HEK293 (cell line): Measurements from ENCODE around the gene SPATA2.

Experiments used
- CTCF ChIA-PET: fragments of 350-600 bp; formaldehyde crosslinking; extraction: SDS; loops from one replicate; lab custom pipeline; 2021; ENCODE audit warnings: antibody characterized with exemption; lab: Yijun Ruan, JAX
- POLR2A ChIA-PET: fragments of 300-600 bp; formaldehyde crosslinking; extraction: SDS; loops from one replicate; lab custom pipeline; 2020; ENCODE audit warnings: antibody characterized with exemption, inconsistent platforms; lab: Yijun Ruan, JAX
- H3K27ac ChIP-seq: fragments of 200-500 bp; sonication (Bioruptor generic); 2 replicates; pipeline ENCODE4 v1.5.1; 2014; ENCODE audit warnings: low read depth, low read length, control low read depth, inconsistent platforms; ENCODE audit errors: extremely low read depth
- H3K36me3 ChIP-seq, 2 experiments: fragments of 200-500 bp in 1 of 2; sonication (Bioruptor generic) in 1 of 2; 1 replicate in 1 of 2; 2 replicates in 1 of 2; pipeline ENCODE4 v1.5.1; 2014 to 2017; ENCODE audit warnings: inconsistent platforms in 2 of 2, low read length in 2 of 2; ENCODE audit not compliant: control insufficient read depth in 2 of 2, insufficient read depth in 1 of 2
- H3K4me1 ChIP-seq: fragments of 200-500 bp; sonication (Bioruptor generic); 2 replicates; pipeline ENCODE4 v1.5.1; 2014; ENCODE audit warnings: mild to moderate bottlenecking, low read length, inconsistent platforms; ENCODE audit not compliant: control insufficient read depth, insufficient read depth
- H3K4me3 ChIP-seq: 2 replicates; pipeline ENCODE4 v1.5.1; 2011; ENCODE audit warnings: low read depth, mild to moderate bottlenecking, control low read depth, low read length, moderate library complexity
- H3K9me3 ChIP-seq: fragments of 200-500 bp; sonication (Bioruptor generic); 2 replicates; pipeline ENCODE4 v1.5.1; 2014; ENCODE audit warnings: low read depth, low read length, inconsistent platforms; ENCODE audit not compliant: control insufficient read depth, insufficient read depth
- KLF16 ChIP-seq: fragments of 450-650 bp; formaldehyde crosslinking; IDR thresholded peaks from 2 replicates; pipeline ENCODE4 v1.5.1; 2017; ENCODE audit warnings: missing biosample characterization, missing genetic modification characterization
- REST ChIP-seq: fragments of 450-650 bp; formaldehyde crosslinking; IDR thresholded peaks from 2 replicates; pipeline ENCODE4 v1.5.1; 2016; ENCODE audit warnings: missing biosample characterization, missing genetic modification characterization
- TCF7L2 ChIP-seq: IDR thresholded peaks from 2 replicates; pipeline ENCODE4 v1.6.1; 2011; ENCODE audit warnings: low read depth, mild to moderate bottlenecking, inconsistent platforms, low read length, moderate library complexity, borderline replicate concordance
- ZFP41 ChIP-seq: fragments of 450-650 bp; formaldehyde crosslinking; IDR thresholded peaks from 2 replicates; pipeline ENCODE4 v1.5.1; 2016; ENCODE audit warnings: missing biosample characterization, missing genetic modification characterization, borderline replicate concordance
- ZIC2 ChIP-seq: fragments of 450-650 bp; formaldehyde crosslinking; IDR thresholded peaks from 2 replicates; pipeline ENCODE4 v1.5.1; 2016; ENCODE audit warnings: missing biosample characterization, missing genetic modification characterization
- ZNF121 ChIP-seq: fragments of 450-650 bp; formaldehyde crosslinking; IDR thresholded peaks from 2 replicates; pipeline ENCODE4 v1.5.1; 2016; ENCODE audit warnings: missing biosample characterization, missing genetic modification characterization
- ZNF146 ChIP-seq: fragments of 450-650 bp; formaldehyde crosslinking; IDR thresholded peaks from 2 replicates; pipeline ENCODE4 v1.5.1; 2016; ENCODE audit warnings: missing biosample characterization, missing genetic modification characterization
- ZNF157 ChIP-seq: fragments of 450-650 bp; formaldehyde crosslinking; IDR thresholded peaks from 2 replicates; pipeline ENCODE4 v1.5.1; 2016; ENCODE audit warnings: missing biosample characterization, missing genetic modification characterization
- ZNF16 ChIP-seq: fragments of 450-650 bp; formaldehyde crosslinking; IDR thresholded peaks from 2 replicates; pipeline ENCODE4 v1.5.1; 2016; ENCODE audit warnings: low read depth, missing biosample characterization, missing genetic modification characterization
- ZNF23 ChIP-seq: fragments of 450-650 bp; formaldehyde crosslinking; IDR thresholded peaks from 2 replicates; pipeline ENCODE4 v1.5.1; 2016; ENCODE audit warnings: missing biosample characterization, missing genetic modification characterization, borderline replicate concordance
- ZNF324 ChIP-seq: fragments of 450-650 bp; formaldehyde crosslinking; IDR thresholded peaks from 2 replicates; pipeline ENCODE4 v1.5.1; 2016; ENCODE audit warnings: missing biosample characterization, missing genetic modification characterization
- ZNF335 ChIP-seq: fragments of 450-650 bp; formaldehyde crosslinking; conservative IDR thresholded peaks from 2 replicates; pipeline ENCODE4 v1.5.1; 2016; ENCODE audit warnings: missing biosample characterization, missing genetic modification characterization
- ZNF48 ChIP-seq: fragments of 450-650 bp; formaldehyde crosslinking; IDR thresholded peaks from 2 replicates; pipeline ENCODE4 v1.5.1; 2016; ENCODE audit warnings: missing biosample characterization, missing genetic modification characterization
- ZNF623 ChIP-seq: fragments of 450-650 bp; formaldehyde crosslinking; IDR thresholded peaks from 2 replicates; pipeline ENCODE4 v1.5.1; 2016; ENCODE audit warnings: missing biosample characterization, missing genetic modification characterization
- ZNF692 ChIP-seq: fragments of 450-650 bp; formaldehyde crosslinking; IDR thresholded peaks from 2 replicates; pipeline ENCODE4 v1.5.1; 2016; ENCODE audit warnings: missing biosample characterization, missing genetic modification characterization
- ZNF701 ChIP-seq: fragments of 450-650 bp; formaldehyde crosslinking; IDR thresholded peaks from 2 replicates; pipeline ENCODE4 v1.5.1; 2016; ENCODE audit warnings: missing biosample characterization, missing genetic modification characterization

Gene SPATA2

GRCh38 chr20:49859011-49859410 is 56.3 kb downstream of the SPATA2 start:
- Histone ChIP-seq H3K36me3 (peaks cover 5 to 39% of the 10 kb centered on the region in 2 experiments; a peak in 2 of 3 replicates), H3K27ac (no peak overlapping the region), H3K4me1 (no peaks in the 10 kb centered on the region), H3K4me3 (no peak overlapping the region), H3K9me3 (no peaks in the 10 kb centered on the region)
- no peak for TF ChIP-seq ZIC2 (tag by site-specific recombination)
- no peak for TF ChIP-seq ZNF157 (tag by site-specific recombination)
- TF ChIP-seq TCF7L2: no peak
- no peak for TF ChIP-seq ZNF692 (tag by site-specific recombination)
- TF ChIP-seq ZNF23 (tag by site-specific recombination): no peak
- no peak for TF ChIP-seq ZNF146
- TF ChIP-seq ZNF701 (tag by site-specific recombination): no peak
- ChIA-PET CTCF (interaction anchor here (1.1 kb wide), 1 partner anchor 249 kb away, joined by 3 read pairs; no protein-coding TSS in a partner anchor), POLR2A (no interaction called here)

- CTCF ChIA-PET: interaction anchor here (0.6 to 1.9 kb wide), 3 partner anchors 12 to 372 kb away, joined by 3 to 9 read pairs (median 3); no protein-coding TSS in a partner anchor
- no peak overlapping the region for H3K4me3 ChIP-seq
- H3K9me3 ChIP-seq: no peaks in the 10 kb centered on the region
- H3K27ac ChIP-seq: no peak overlapping the region
- H3K36me3 ChIP-seq: peaks cover 5 to 47% of the 10 kb centered on the region in 2 experiments; a peak in 2 of 3 replicates
- H3K4me1 ChIP-seq: no peaks in the 10 kb centered on the region
- no peak for TF ChIP-seq ZNF623 (tag by site-specific recombination)
- no peak for TF ChIP-seq ZNF335 (tag by site-specific recombination)
- TF ChIP-seq ZNF324 (tag by site-specific recombination): no peak
- no peak for TF ChIP-seq REST (tag by site-specific recombination)
- no peak for TF ChIP-seq ZNF48
- no peak for TF ChIP-seq KLF16 (tag by site-specific recombination)
- TF ChIP-seq ZNF16 (tag by site-specific recombination): no peak
- TF ChIP-seq, all 188 proteins: peak for 0
- POLR2A ChIA-PET: no interaction called here
These were observed 57.2 kb downstream of the SPATA2 start for GRCh38 chr20:49858076-49858585.

GRCh38 chr20:49856904-49857303 is 58.4 kb downstream of the SPATA2 start:
- POLR2A ChIA-PET: no interaction called here
- no peak overlapping the region for H3K27ac ChIP-seq
- no peak for TF ChIP-seq ZFP41 (tag by site-specific recombination)
- 0 out of 2 replicates have a peak, but pooled peaks have one; percentile 18 for TF ChIP-seq ZNF121
- TF ChIP-seq, all 188 proteins: peak for 1
- CTCF ChIA-PET: interaction anchor here (0.5 to 1.9 kb wide), 3 partner anchors 11 to 122 kb away, joined by 3 to 9 read pairs (median 3); no protein-coding TSS in a partner anchor
- no peaks in the 10 kb centered on the region for H3K9me3 ChIP-seq
- H3K4me3 ChIP-seq: no peak overlapping the region
- peaks cover 5 to 56% of the 10 kb centered on the region in 2 experiments; a peak in 2 of 3 replicates for H3K36me3 ChIP-seq
- H3K4me1 ChIP-seq: no peaks in the 10 kb centered on the region
